ENCODE results near the gene ASMTL.
"Not testable (repeated sequence)": the region's sequence is repeated elsewhere in the genome, so short reads cannot be mapped to it uniquely, and the experiment has no call there.

The ASMTL gene

GRCh38 chrX:1453951-1454785 lies 1.5 kb upstream of the ASMTL start:
- Histone ChIP-seq H3K27ac (ENCODE audit: low read depth, low read length) (no peak overlapping the region), H3K4me3 (ENCODE audit: low read depth, low read length) (no peak overlapping the region)

GRCh38 chrX:1453395-1453783 lies 680 bp upstream of the ASMTL start:
- peak overlapping the region; percentile 65 for H3K4me3 ChIP-seq (ENCODE audit: low read depth, low read length)
- no peaks in the 10 kb centered on the region for H3K27me3 ChIP-seq (ENCODE audit: control insufficient read depth, insufficient read depth, low read length)
- no peak overlapping the region for H3K9ac ChIP-seq (ENCODE audit: low read depth, low read length)
- peak overlapping the region; percentile 54 for H3K27ac ChIP-seq (ENCODE audit: low read depth, low read length)
- no peaks in the 10 kb centered on the region for H3K4me1 ChIP-seq (ENCODE audit: control insufficient read depth, insufficient read depth, low read length)
- peaks cover 17% of the 10 kb centered on the region for H3K9me3 ChIP-seq (ENCODE audit: control insufficient read depth, insufficient read depth, low read length)
- peaks cover 17% of the 10 kb centered on the region for H3K36me3 ChIP-seq (ENCODE audit: control insufficient read depth, insufficient read depth, low read length)

More at GRCh38 chrX:1453951-1454785, 1.5 kb upstream of the ASMTL start:
- Histone ChIP-seq H3K27me3 (ENCODE audit: control insufficient read depth, insufficient read depth, low read length) (no peaks in the 10 kb centered on the region), H3K36me3 (ENCODE audit: control insufficient read depth, insufficient read depth, low read length) (peaks cover 10% of the 10 kb centered on the region; the same call in 1 of the 2 replicates), H3K4me1 (ENCODE audit: control insufficient read depth, insufficient read depth, low read length) (no peaks in the 10 kb centered on the region), H3K9ac (ENCODE audit: low read depth, low read length) (no peak overlapping the region), H3K9me3 (ENCODE audit: control insufficient read depth, insufficient read depth, low read length) (peaks cover 10% of the 10 kb centered on the region)

DNA sequence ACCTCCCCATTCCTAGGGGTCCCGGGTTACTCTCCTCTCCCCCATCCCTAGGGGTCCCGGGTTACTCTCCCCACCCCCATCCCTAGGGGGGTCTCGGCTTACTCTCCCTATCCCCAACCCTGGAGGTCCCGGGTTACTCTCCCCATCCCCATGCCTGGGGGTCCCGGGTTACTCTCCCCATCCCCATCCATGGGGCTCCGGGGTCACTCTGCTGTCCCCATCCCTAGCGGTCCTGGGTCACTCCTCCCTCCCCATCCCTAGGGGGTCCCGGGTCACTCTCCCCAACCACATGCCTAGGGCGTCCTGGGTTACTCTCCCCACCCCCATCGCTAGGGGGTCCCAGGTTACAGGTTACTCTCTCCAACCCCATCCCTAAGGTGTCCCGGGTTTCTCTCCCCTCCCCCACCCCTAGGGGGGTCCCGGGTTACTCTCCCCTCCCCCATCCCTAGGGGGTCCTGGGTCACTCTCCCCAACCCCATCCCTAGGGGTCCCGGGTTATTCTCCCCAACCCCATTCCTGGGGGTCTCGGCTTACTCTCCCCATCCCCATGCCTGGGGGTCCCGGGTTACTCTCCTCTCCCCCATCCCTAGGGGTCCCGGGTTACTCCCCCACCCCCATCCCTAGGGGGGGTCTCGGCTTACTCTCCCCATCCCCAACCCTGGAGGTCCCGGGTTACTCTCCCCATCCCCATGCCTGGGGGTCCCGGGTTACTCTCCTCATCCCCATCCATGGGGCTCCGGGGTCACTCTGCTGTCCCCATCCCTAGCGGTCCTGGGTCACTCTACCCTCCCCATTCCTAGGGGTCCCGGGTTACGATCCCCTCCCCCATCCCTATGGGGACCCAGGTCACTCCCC lies 821 bp downstream of the ASMTL start:
- Histone ChIP-seq H3K36me3 (ENCODE audit: control insufficient read depth, insufficient read depth, low read length) (peaks cover 21% of the 10 kb centered on the region), H3K27me3 (ENCODE audit: control insufficient read depth, insufficient read depth, low read length) (no peaks in the 10 kb centered on the region), H3K27ac (ENCODE audit: low read depth, low read length) (peak overlapping the region; percentile 95), H3K9ac (ENCODE audit: low read depth, low read length) (no peak overlapping the region), H3K4me3 (ENCODE audit: low read depth, low read length) (peak overlapping the region; percentile 82), H3K4me1 (ENCODE audit: control insufficient read depth, insufficient read depth, low read length) (no peaks in the 10 kb centered on the region), H3K9me3 (ENCODE audit: control insufficient read depth, insufficient read depth, low read length) (peaks cover 22% of the 10 kb centered on the region)

DNA sequence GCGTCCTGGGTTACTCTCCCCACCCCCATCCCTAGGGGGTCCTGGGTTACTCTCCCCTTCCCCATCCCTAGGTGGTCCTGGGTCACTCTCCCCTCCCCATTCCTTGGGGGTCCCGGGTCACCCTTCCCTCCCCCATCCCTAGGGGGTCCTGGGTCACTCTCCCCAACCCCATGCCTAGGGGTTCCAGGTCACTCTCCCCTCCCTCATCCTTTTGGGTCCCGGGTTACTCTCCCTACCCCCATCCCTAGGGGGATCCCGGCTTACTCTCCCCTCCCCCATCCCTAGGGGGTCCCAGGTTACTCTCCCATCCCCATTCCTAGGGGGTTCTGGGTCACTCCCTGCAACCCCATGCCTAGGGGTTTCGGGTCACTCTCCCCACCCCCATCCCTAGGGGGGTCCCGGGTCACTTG lies 1.5 kb downstream of the ASMTL start:
- peak overlapping the region; percentile 82; the same call in 1 of the 2 replicates for H3K4me3 ChIP-seq (ENCODE audit: low read depth, low read length)
- no peak overlapping the region for H3K9ac ChIP-seq (ENCODE audit: low read depth, low read length)
- peaks cover 21% of the 10 kb centered on the region for H3K36me3 ChIP-seq (ENCODE audit: control insufficient read depth, insufficient read depth, low read length)
- no peaks in the 10 kb centered on the region for H3K4me1 ChIP-seq (ENCODE audit: control insufficient read depth, insufficient read depth, low read length)
- no peaks in the 10 kb centered on the region for H3K27me3 ChIP-seq (ENCODE audit: control insufficient read depth, insufficient read depth, low read length)
- H3K9me3 ChIP-seq (ENCODE audit: control insufficient read depth, insufficient read depth, low read length) = peaks cover 22% of the 10 kb centered on the region
- H3K27ac ChIP-seq (ENCODE audit: low read depth, low read length) = no peak overlapping the region

GRCh38 chrX:1450361-1451161 lies 2.1 kb downstream of the ASMTL start:
- Histone ChIP-seq H3K9me3 (ENCODE audit: control insufficient read depth, insufficient read depth, low read length) (peaks cover 22% of the 10 kb centered on the region), H3K4me3 (ENCODE audit: low read depth, low read length) (no peak overlapping the region), H3K27ac (ENCODE audit: low read depth, low read length) (no peak overlapping the region), H3K27me3 (ENCODE audit: control insufficient read depth, insufficient read depth, low read length) (no peaks in the 10 kb centered on the region), H3K4me1 (ENCODE audit: control insufficient read depth, insufficient read depth, low read length) (no peaks in the 10 kb centered on the region), H3K36me3 (ENCODE audit: control insufficient read depth, insufficient read depth, low read length) (peaks cover 21% of the 10 kb centered on the region), H3K9ac (ENCODE audit: low read depth, low read length) (no peak overlapping the region)

DNA sequence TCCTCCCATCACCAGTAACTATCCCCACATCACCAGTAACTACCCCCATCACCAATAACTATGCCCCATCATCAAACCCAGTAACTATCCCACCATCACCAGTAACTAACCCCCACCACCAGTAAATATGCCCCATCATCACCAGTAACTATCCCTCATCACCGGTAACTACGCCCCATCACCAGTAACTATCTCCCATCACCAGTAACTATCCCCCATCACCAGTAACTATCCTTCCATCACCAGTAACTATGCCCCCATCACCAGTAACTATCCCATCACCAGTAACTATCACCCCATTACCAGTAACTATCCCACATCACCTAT lies 2.9 kb downstream of the ASMTL start:
- H3K9ac ChIP-seq (ENCODE audit: low read depth, low read length) = no peak overlapping the region
- H3K4me1 ChIP-seq (ENCODE audit: control insufficient read depth, insufficient read depth, low read length) = no peaks in the 10 kb centered on the region
- H3K9me3 ChIP-seq (ENCODE audit: control insufficient read depth, insufficient read depth, low read length) = peaks cover 22% of the 10 kb centered on the region
- no peak overlapping the region for H3K4me3 ChIP-seq (ENCODE audit: low read depth, low read length)
- H3K27me3 ChIP-seq (ENCODE audit: control insufficient read depth, insufficient read depth, low read length) = no peaks in the 10 kb centered on the region
- H3K36me3 ChIP-seq (ENCODE audit: control insufficient read depth, insufficient read depth, low read length) = peaks cover 24% of the 10 kb centered on the region
- no peak overlapping the region for H3K27ac ChIP-seq (ENCODE audit: low read depth, low read length)

GRCh38 chrX:1449036-1449822 lies 3.5 kb downstream of the ASMTL start:
- H3K27ac ChIP-seq (ENCODE audit: low read depth, low read length) = no peak overlapping the region
- no peaks in the 10 kb centered on the region for H3K27me3 ChIP-seq (ENCODE audit: control insufficient read depth, insufficient read depth, low read length)
- peaks cover 28% of the 10 kb centered on the region for H3K36me3 ChIP-seq (ENCODE audit: control insufficient read depth, insufficient read depth, low read length)
- no peak overlapping the region for H3K4me3 ChIP-seq (ENCODE audit: low read depth, low read length)
- H3K9me3 ChIP-seq (ENCODE audit: control insufficient read depth, insufficient read depth, low read length) = peaks cover 22% of the 10 kb centered on the region
- no peaks in the 10 kb centered on the region for H3K4me1 ChIP-seq (ENCODE audit: control insufficient read depth, insufficient read depth, low read length)
- no peak overlapping the region for H3K9ac ChIP-seq (ENCODE audit: low read depth, low read length)

DNA sequence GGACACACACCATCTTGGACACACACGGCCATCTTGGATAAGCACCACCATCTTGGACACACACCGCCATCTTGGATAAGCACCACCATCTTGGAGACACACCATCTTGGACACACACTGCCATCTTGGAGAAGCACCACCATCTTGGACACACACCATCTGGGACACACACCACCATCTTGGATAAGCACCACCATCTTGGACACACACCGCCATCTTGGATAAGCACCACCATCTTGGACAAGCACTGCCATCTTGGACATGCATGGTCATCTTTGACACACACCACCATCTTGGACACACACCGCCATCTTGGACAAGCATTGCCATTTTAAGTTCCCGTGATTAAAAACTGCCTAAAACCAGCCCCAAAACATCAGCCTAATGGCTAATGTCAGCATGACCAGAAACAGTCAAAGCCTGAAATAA lies 4.1 kb downstream of the ASMTL start:
- H3K27ac ChIP-seq (ENCODE audit: low read depth, low read length); H3K9ac ChIP-seq (ENCODE audit: low read depth, low read length); H3K27me3 ChIP-seq (ENCODE audit: control insufficient read depth, insufficient read depth, low read length); H3K4me3 ChIP-seq (ENCODE audit: low read depth, low read length); H3K4me1 ChIP-seq (ENCODE audit: control insufficient read depth, insufficient read depth, low read length): not testable (repeated sequence)
- H3K36me3 ChIP-seq (ENCODE audit: control insufficient read depth, insufficient read depth, low read length) = peaks cover 28% of the 10 kb centered on the region
- H3K9me3 ChIP-seq (ENCODE audit: control insufficient read depth, insufficient read depth, low read length) = peaks cover 22% of the 10 kb centered on the region

DNA sequence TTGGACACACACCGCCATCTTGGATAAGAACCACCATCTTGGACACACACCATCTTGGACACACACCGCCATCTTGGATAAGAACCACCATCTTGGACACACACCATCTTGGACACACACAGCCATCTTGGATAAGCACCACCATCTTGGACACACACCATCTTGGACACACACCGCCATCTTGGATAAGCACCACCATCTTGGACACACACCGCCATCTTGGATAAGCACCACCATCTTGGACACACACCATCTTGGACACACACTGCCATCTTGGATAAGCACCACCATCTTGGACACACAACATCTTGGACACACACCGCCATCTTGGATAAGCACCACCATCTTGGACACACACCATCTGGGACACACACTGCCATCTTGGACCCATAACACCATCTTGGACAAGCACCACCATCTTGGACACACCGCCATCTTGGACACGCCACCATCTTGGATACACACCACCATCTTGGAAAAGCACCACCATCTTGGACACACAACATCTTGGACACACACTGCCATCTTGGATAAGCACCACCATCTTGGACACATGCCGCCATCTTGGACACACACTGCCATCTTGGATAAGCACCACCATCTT lies 4.6 kb downstream of the ASMTL start:
- H3K4me3 ChIP-seq (ENCODE audit: low read depth, low read length); H3K27me3 ChIP-seq (ENCODE audit: control insufficient read depth, insufficient read depth, low read length); H3K4me1 ChIP-seq (ENCODE audit: control insufficient read depth, insufficient read depth, low read length); H3K27ac ChIP-seq (ENCODE audit: low read depth, low read length); H3K9ac ChIP-seq (ENCODE audit: low read depth, low read length): not testable (repeated sequence)
- Histone ChIP-seq H3K9me3 (ENCODE audit: control insufficient read depth, insufficient read depth, low read length) (peaks cover 22% of the 10 kb centered on the region), H3K36me3 (ENCODE audit: control insufficient read depth, insufficient read depth, low read length) (peaks cover 28% of the 10 kb centered on the region)
